Measurements from ENCODE around the gene FAF2.

GRCh38 chr5:176547802-176548201 is 99.6 kb downstream of the FAF2 start:
- no peak for TF ChIP-seq CTCF (IDR thresholded peaks at IDR 0.05; ENCODE audit: low read depth, low read length)
- no peak for TF ChIP-seq MAX (IDR thresholded peaks at IDR 0.05; ENCODE audit: low read depth, low read length)
- TF ChIP-seq POLR2A (IDR thresholded peaks at IDR 0.05; ENCODE audit: extremely low read depth, insufficient read length): no peak
- TF ChIP-seq MYC (IDR thresholded peaks at IDR 0.05; ENCODE audit: low read depth, low read length): no peak
